Measurements from ENCODE around the gene IFI35.
"Not testable (repeated sequence)": the region's sequence is repeated elsewhere in the genome, so short reads cannot be mapped to it uniquely, and the experiment has no call there.

The IFI35 gene

GRCh38 chr17:43006639-43007551 is at the start of gene IFI35:
Gene IFI35, plus strand, starts transcription at chr17:43006784. Its CDS starts 164 bp downstream, at chr17:43006948.
- peak; percentile 52 to 78 for DNase-seq

GRCh38 chr17:42964161-42964932 is 42.2 kb upstream of the IFI35 start, which contains the start of gene AARSD1:
Gene AARSD1, minus strand, starts transcription at chr17:42964454. Its CDS starts 14 bp downstream, at chr17:42964440.
- DNase-seq: peak; percentile 83 to 94

- DNase-seq: no peak
Observed at GRCh38 chr17:42967925-42968324, 38.7 kb upstream of the IFI35 start.

- DNase-seq: no peak
Observed at GRCh38 chr17:42969001-42969581, 37.5 kb upstream of the IFI35 start.

GRCh38 chr17:42971589-42971988 is 35.0 kb upstream of the IFI35 start:
- no peak for DNase-seq

- not testable (repeated sequence) for DNase-seq
Observed at GRCh38 chr17:42973323-42973722, 33.3 kb upstream of the IFI35 start.

GRCh38 chr17:42975265-42975664 is 31.3 kb upstream of the IFI35 start:
- DNase-seq: no peak

- not testable (repeated sequence) for DNase-seq
Observed at GRCh38 chr17:42975701-42976100, 30.9 kb upstream of the IFI35 start.

- peak in 1 of 2 experiments; percentile 50 for DNase-seq
Observed at GRCh38 chr17:42979511-42980273, 26.9 kb upstream of the IFI35 start, which contains the start of gene PTGES3L. Gene PTGES3L, minus strand, starts transcription at chr17:42980080. Its CDS starts 27 bp downstream, at chr17:42980053.

GRCh38 chr17:42980274-42980765 is 26.3 kb upstream of the IFI35 start, which contains the start of gene RUNDC1:
Gene RUNDC1, plus strand, starts transcription at chr17:42980565. Its CDS starts 12 bp downstream, at chr17:42980577.
- DNase-seq: peak; percentile 45 to 73

GRCh38 chr17:42980766-42981397 is 25.7 kb upstream of the IFI35 start:
- peak; percentile 25 to 41 for DNase-seq

- no peak for DNase-seq
Observed at GRCh38 chr17:42982266-42982665, 24.3 kb upstream of the IFI35 start.

- DNase-seq: no peak
Observed at GRCh38 chr17:42985225-42985624, 21.4 kb upstream of the IFI35 start.

GRCh38 chr17:42989141-42989540 is 17.4 kb upstream of the IFI35 start:
- no peak for DNase-seq

GRCh38 chr17:42989726-42990652 is 16.6 kb upstream of the IFI35 start:
- peak in 1 of 2 experiments; percentile 22 for DNase-seq

- no peak for DNase-seq
Observed at GRCh38 chr17:42991471-42991870, 15.1 kb upstream of the IFI35 start.

GRCh38 chr17:42992872-42993271 is 13.7 kb upstream of the IFI35 start:
- no peak for DNase-seq

GRCh38 chr17:42993913-42994312 is 12.7 kb upstream of the IFI35 start:
- DNase-seq: not testable (repeated sequence)

GRCh38 chr17:42997390-42997983 is 9.1 kb upstream of the IFI35 start:
- no peak for DNase-seq

Data from SW 1271 (cell line).